ENCODE results near the gene PBOV1.

The PBOV1 gene

GRCh38 chr6:138187156-138187555, 31.1 kb downstream of the PBOV1 start:
- TF ChIP-seq MAX (IDR thresholded peaks at IDR 0.05) (no peak), TAF1 (IDR thresholded peaks at IDR 0.05; ENCODE audit: low read depth) (no peak), FOXM1 (IDR thresholded peaks at IDR 0.05; ENCODE audit: borderline replicate concordance, low read depth) (no peak), REST (IDR thresholded peaks at IDR 0.05; ENCODE audit: low read depth) (no peak), YY1 (IDR thresholded peaks at IDR 0.05; ENCODE audit: low read depth) (no peak), CEBPB (IDR thresholded peaks at IDR 0.05) (no peak), EGR1 (IDR thresholded peaks at IDR 0.05) (no peak), NFIC (IDR thresholded peaks at IDR 0.05) (no peak), USF1 (IDR thresholded peaks at IDR 0.05) (no peak), TCF12 (IDR thresholded peaks at IDR 0.05; ENCODE audit: low read depth) (no peak), ZBTB7A (IDR thresholded peaks at IDR 0.05; ENCODE audit: low read depth) (no peak)

GRCh38 chr6:138184230-138184629, 34.1 kb downstream of the PBOV1 start:
- TF ChIP-seq RAD21 (IDR thresholded peaks at IDR 0.05; ENCODE audit: low read depth): no peak
- TF ChIP-seq NFIC (IDR thresholded peaks at IDR 0.05): no peak
- TF ChIP-seq FOXM1 (IDR thresholded peaks at IDR 0.05; ENCODE audit: borderline replicate concordance, low read depth): no peak
- no peak for TF ChIP-seq YY1 (IDR thresholded peaks at IDR 0.05; ENCODE audit: low read depth)
- TF ChIP-seq EGR1 (IDR thresholded peaks at IDR 0.05): no peak
- TF ChIP-seq TCF12 (IDR thresholded peaks at IDR 0.05; ENCODE audit: low read depth): no peak
- TF ChIP-seq ZBTB7A (IDR thresholded peaks at IDR 0.05; ENCODE audit: low read depth): no peak
- TF ChIP-seq MAX (IDR thresholded peaks at IDR 0.05): no peak
- no peak for TF ChIP-seq TEAD4 (IDR thresholded peaks at IDR 0.05)
- no peak for TF ChIP-seq TAF1 (IDR thresholded peaks at IDR 0.05; ENCODE audit: low read depth)

GRCh38 chr6:138183790-138184134, 34.5 kb downstream of the PBOV1 start:
- TF ChIP-seq NFIC (IDR thresholded peaks at IDR 0.05): no peak
- no peak for TF ChIP-seq EGR1 (IDR thresholded peaks at IDR 0.05)
- no peak for TF ChIP-seq ZBTB7A (IDR thresholded peaks at IDR 0.05; ENCODE audit: low read depth)
- no peak for TF ChIP-seq CEBPB (IDR thresholded peaks at IDR 0.05)
- TF ChIP-seq EP300 (IDR thresholded peaks at IDR 0.05; ENCODE audit: borderline replicate concordance): no peak
- no peak for TF ChIP-seq YY1 (IDR thresholded peaks at IDR 0.05; ENCODE audit: low read depth)
- no peak for TF ChIP-seq FOXM1 (IDR thresholded peaks at IDR 0.05; ENCODE audit: borderline replicate concordance, low read depth)
- TF ChIP-seq TCF12 (IDR thresholded peaks at IDR 0.05; ENCODE audit: low read depth): no peak
- TF ChIP-seq REST (IDR thresholded peaks at IDR 0.05; ENCODE audit: low read depth): no peak

GRCh38 chr6:138182939-138183789, 35.1 kb downstream of the PBOV1 start:
- TF ChIP-seq TAF1 (IDR thresholded peaks at IDR 0.05; ENCODE audit: low read depth) (no peak), CREB1 (IDR thresholded peaks at IDR 0.05; ENCODE audit: low read depth) (no peak), EGR1 (IDR thresholded peaks at IDR 0.05) (no peak), EP300 (IDR thresholded peaks at IDR 0.05; ENCODE audit: borderline replicate concordance) (no peak), MAX (IDR thresholded peaks at IDR 0.05) (no peak), YY1 (IDR thresholded peaks at IDR 0.05; ENCODE audit: low read depth) (no peak), USF1 (IDR thresholded peaks at IDR 0.05) (no peak), REST (IDR thresholded peaks at IDR 0.05; ENCODE audit: low read depth) (no peak), NFIC (IDR thresholded peaks at IDR 0.05) (no peak), ZBTB7A (IDR thresholded peaks at IDR 0.05; ENCODE audit: low read depth) (no peak), RAD21 (IDR thresholded peaks at IDR 0.05; ENCODE audit: low read depth) (no peak), TCF12 (IDR thresholded peaks at IDR 0.05; ENCODE audit: low read depth) (no peak), CEBPB (IDR thresholded peaks at IDR 0.05) (no peak), TEAD4 (IDR thresholded peaks at IDR 0.05) (no peak), FOXM1 (IDR thresholded peaks at IDR 0.05; ENCODE audit: borderline replicate concordance, low read depth) (no peak)

Measured in Ishikawa (cell line).